ENCODE results near the gene SPRR2G.
"Not testable (repeated sequence)": the region's sequence is repeated elsewhere in the genome, so short reads cannot be mapped to it uniquely, and the experiment has no call there.

SPRR2G gene

DNA sequence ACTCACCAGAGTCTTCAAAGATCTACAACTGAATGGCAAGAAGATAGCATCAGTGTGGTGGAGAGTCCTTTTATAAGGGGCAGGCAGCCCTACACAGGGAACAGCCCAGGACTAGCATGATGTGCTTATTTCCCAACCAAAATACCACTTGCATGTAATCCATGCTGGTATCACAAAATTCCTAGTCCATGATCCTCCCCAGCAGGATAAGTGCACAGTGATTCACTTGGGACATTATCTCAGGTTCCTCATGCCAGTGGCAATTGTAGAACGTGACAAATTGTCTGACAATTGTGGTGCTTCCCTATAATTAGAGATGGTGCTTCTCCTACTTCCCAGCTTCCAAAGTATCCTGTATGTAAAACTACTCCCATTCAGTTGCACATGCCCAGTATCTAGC lies at the start of gene SPRR2G:
SPRR2G (minus strand) TSS at position 45 of the 400 bp plus-strand sequence. CDS start 780 bp downstream, outside the sequence.
- DNase-seq = peak; percentile 7

DNA sequence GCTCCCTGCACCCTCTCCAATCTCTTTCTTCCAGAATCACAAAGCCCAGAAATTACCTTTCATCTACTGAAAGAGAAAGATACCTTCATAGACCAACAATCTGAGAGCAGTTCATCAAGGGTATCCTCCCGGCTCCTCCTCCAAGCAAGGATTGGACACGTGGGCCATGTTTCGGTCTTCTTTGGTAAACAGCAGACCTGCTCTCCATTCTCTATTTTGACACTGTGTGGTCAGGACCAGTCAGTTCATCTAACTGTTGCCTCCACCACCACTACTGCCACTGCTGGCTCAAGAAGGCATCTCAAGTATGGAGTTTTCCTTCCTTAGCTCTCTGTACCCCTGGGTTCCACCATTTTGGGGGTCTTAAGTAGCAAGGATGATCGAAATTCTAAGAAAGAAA lies 44.5 kb upstream of the SPRR2G start:
- DNase-seq = no peak

DNA sequence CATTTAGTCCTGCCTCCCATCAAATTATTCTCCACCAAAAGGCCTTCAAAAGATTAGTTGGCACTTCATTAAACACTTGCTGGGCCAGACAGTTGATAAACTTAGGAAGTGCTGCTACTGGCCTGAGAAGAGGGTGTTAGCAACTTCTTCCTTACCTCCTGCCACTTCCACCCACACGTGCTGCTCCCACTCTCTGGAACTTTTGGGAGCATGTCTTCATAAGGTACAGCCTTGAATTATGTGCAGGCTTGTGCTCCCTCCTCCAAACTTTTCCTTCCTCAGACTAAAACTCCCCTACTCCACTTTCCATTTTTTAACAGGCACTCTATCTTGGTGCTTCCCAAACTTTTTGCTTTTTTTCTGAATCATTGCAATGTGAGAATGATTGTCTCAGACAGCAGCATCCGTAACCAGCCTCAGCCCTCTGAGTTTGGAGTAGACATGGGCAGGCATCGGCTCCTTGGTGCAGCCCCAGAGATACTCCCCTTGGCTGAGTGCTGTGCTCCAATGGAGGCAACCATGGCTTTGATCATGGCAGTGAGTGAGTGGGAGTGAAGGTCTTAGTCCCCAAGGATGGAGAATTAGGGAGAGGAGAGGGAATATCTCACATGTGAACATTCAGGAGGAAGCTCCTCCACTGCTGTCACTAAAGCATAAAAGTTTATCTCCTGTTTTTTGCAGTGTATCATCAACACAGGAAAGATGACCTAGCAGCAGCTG lies 43.8 kb upstream of the SPRR2G start:
- no peak for DNase-seq

- DNase-seq = peak; percentile 50
Observed at GRCh38 chr1:153192697-153193096, 42.0 kb upstream of the SPRR2G start.

- peak; percentile 46 for DNase-seq
Observed at GRCh38 chr1:153190373-153190772, 39.7 kb upstream of the SPRR2G start.

DNA sequence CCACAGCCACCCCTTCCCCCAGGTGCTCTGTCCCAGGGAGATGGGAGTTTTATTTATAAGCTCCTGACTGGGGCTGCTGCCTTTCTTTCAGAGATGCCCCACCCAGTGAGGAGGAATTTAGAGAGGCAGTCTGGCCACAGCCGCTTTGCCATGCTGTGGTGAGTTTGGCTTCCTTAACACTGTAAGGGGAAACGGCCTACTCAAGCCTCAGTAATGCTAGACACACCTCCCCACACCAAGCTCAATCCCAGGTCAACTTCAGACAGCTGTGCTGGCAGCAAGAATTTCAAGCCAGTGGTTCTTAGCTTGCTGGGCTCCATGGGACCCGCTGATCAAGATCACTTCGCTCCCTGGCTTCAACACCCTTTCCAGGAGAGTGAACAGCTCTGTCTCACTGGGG lies 37.6 kb upstream of the SPRR2G start:
- not testable (repeated sequence) for DNase-seq

DNA sequence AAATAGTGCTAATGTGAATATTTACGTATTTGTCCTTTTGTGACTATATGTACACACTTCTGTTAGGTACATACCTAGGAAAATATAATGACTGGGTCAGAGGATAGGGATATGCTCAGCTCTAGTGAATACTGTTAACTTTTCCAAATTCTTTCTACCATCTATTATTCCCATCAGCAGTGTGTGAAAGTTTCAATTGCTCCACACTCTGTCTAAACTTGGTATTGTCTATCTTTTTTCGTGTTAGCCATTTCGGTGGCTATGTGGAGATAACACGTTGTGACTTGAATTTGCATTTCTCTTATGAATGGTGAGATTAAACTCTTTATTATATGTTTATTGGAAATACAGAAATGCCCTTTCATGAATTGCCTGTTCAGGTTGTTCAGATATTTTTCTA lies 29.9 kb upstream of the SPRR2G start:
- DNase-seq = no peak

- no peak for DNase-seq
Observed at GRCh38 chr1:153178922-153179321, 28.2 kb upstream of the SPRR2G start.

- no peak for DNase-seq
Observed at GRCh38 chr1:153174624-153175023, 23.9 kb upstream of the SPRR2G start.

DNA sequence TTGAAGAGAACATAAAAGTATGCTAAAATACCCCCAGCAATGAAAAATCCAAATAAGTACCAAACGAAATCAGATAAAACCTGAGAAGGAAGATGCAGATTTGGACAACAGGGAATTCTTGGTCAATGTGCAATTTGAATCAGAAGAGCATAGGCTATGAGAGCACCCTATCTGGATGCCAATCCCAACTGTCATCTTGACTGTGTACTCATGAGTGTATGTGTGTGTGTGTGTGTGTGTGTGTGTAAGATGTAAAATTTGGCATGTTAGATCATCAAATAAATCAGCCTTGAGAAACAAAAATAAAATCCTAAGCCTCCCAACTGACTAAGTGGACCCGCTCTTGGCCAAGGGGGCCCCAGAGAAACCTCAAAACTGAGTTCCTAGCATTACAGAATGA lies 18.0 kb upstream of the SPRR2G start:
- DNase-seq = no peak

DNA sequence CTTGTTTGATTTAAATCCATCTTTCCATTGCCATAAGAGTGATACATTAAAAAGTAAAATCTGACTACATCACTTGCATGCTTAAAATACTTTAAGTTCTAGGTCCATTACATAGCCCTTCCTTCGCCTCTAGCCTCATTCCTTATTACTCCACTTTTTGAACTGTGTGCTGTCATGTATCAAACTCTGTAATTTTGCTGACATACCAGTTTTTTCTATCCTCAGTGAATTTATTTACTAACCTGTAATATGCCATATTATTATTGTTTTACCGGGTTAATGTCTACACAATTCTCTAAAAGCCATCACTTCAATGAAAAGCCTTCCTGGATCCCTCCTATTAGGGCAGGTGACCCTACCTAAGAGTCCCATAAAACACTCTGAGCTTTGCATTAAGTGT lies 4.9 kb upstream of the SPRR2G start:
- no peak for DNase-seq

DNA sequence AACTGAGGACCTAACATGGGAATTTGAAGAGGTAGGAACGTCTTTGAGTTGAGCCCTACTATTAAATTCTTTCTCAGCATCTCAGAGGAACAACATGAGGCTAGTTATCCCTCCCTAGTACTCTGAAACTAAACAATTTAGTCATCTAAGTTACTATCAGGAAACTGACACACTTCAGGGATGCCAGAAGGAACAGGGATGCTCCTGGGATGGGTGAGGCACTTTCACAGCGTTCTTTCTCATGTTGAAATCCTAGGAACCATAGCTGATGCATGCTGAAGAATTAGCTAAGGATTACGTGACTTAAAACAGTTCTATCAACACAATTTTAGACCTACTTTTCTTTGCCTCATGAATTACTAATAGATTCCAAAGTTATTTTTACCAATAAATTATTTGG lies 1.8 kb upstream of the SPRR2G start:
- DNase-seq = no peak

GRCh38 chr1:153141377-153141776 lies 9.3 kb downstream of the SPRR2G start:
- no peak for DNase-seq

DNA sequence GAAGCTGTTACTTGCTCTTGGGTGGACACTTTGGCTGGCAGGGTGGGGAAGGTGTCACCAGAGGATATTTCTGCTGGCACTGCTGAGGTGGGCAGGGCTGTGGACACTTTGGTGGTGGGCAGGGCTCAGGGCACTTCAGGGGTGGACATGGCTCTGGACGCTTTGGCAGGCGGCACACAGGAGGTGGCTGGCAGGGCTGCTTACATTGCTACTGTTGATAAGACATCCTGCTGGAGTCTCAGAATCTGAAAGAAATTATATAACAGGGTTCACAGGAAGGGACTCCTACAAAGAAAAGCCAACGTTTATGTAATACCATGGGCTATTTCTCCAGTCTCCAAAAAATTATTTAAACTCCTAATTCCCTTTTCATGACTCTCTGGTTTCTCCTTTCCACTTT lies 10.2 kb downstream of the SPRR2G start:
- DNase-seq = no peak

DNA sequence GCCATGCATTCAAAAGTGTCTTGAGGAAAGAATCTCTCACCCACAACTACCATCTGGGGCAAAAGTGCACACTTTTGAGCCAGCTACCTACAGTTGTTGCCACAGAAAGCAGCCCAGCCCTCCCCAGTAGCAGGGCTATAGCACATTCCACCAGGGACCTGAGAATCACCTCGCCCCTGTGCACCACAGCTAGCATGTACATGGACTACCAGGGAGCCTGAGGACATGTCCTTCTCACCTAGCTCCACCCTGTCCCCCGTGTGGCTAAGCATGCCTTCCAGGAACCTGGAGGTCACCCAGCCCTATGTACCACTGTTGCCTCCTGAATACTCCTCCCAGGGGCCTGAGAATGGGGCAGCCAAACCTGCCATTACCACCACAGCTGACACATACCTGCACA lies 16.9 kb downstream of the SPRR2G start:
- no peak for DNase-seq

DNA sequence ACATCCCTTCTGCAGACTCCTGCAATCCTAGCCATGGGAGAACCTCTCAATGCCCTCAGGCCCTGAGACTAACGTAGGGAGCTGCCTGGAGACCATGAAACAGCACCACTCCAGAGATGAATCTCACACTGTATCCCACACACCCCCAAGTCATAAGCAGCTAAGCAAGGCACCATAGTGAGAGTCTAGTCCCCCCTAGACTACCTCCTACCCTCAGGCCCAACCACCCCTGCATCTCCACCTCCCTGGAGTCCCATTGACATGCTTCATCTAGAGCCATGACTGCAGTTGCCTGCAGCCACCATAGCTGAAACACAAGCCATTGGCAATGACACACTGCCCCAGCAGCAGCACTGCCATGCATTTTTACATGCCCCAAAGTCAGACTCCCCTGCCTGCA lies 17.4 kb downstream of the SPRR2G start:
- DNase-seq = no peak

DNA sequence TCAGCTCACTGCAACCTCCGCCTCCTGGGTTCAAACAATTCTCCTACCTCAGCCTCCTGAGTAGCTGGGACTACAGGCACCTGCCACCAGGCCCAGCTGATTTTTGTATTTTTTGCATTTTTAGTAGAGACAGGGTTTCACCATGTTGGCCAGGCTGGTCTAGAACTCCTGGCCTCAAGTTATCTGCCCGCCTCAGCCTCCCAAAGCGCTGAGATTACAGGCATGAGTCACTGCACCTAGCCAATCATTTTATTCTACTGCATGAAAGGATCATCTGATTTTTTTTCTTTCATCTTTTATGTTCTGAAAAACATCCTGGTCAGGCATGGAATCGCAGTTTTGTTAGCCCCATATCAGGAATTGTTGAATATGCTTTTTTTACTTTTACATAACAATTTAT lies 22.0 kb downstream of the SPRR2G start:
- not testable (repeated sequence) for DNase-seq

DNA sequence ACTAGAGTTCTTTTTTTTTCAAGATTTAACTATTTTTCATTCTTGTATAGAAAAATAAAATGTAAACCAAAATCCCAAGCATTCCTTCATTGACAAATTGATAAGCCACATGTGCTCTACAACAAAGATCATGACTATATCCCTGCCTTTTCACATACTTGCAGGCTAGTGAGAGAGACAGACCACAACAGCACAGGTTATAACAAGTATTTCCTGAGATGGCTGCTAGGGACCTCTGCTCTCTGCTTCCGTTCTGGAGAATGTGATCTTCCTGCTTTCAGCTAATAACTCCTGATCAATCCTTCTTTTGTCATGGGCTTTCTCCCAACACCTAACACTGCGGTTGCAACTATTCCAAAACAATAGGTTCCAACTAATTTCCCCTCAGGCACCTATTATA lies 23.4 kb downstream of the SPRR2G start:
- DNase-seq = no peak

DNA sequence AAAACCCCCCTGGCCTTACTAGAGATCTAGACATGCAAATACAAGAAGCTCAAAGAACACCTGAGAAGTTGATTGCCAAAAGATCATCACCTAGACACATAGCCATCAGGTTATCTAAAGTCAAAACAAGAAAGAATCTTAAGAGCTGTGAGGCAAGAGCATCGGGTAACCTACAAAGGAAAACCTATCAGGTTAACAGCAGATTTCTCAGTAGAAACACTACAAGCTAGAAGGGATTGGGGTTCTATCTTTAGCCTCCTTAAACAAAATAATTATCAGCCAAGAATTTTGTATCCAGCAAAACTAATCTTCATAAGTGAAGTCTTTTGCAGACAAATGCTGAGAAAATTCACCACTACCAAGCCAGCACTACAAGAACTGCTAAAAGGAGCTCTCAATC lies 25.2 kb downstream of the SPRR2G start:
- no peak for DNase-seq

DNA sequence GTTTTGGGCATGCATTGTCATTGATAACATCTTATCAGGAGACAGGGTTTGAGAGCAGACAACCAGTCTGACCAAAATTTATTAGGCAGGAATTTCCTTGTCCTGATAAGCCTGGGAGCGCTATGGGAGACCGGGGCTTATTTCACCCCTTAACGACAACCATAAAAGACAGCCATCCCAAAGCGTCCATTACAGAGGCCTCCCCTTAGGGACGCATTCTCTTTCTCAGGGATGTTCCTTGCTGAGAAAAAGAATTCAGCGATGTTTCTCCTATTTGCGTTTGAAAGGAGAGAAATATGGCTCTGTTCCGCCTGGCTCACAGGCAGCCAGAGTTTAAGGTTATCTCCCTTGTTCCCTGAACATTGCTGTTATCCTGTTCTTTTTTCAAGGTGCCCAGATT lies 26.9 kb downstream of the SPRR2G start:
- peak; percentile 5 for DNase-seq

GRCh38 chr1:153122831-153123421 lies 27.8 kb downstream of the SPRR2G start:
- peak; percentile 98 for DNase-seq

DNA sequence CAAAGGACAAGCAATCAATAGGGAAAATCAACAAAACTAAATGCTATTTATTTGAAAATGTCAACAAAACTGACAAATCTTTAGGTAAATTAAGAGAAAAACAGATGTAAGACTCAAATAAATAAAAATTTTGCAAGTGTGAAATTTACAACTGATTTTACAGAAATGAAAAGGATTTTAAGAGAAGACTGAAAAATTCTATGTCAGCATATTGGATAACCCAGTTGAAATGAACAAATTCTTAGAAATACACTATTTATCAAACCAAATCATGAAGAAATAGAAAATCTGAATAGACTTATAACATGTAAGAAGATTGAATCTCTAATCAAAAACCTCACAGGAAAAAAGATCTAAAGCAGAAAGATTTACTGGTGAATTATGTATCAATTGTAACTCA lies 29.7 kb downstream of the SPRR2G start:
- DNase-seq = no peak

DNA sequence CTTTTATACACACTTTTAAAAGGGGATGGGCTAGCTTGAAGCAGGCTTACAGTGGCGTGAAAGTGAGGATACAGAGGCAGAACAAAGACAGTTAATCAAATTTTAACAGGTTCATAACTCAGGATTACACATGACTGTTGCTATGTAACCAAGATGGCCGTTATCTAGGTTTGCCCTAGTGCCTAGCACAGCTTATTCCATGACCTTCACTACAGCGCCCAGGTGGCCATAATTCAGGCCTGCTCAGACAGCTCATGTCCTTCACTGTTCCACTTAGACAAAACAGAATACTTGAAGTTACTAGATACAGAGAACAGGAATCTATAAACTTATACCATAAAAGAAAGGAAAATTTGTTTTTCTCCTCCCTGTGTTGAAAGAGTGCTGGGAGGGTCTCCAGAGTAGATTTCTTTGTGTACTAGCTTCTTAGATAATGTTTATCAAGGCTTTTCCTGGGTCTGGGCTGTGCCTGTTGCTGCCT lies 31.2 kb downstream of the SPRR2G start:
- DNase-seq = peak; percentile 22

- not testable (repeated sequence) for DNase-seq
Observed at GRCh38 chr1:153115264-153115663, 35.4 kb downstream of the SPRR2G start.

DNA sequence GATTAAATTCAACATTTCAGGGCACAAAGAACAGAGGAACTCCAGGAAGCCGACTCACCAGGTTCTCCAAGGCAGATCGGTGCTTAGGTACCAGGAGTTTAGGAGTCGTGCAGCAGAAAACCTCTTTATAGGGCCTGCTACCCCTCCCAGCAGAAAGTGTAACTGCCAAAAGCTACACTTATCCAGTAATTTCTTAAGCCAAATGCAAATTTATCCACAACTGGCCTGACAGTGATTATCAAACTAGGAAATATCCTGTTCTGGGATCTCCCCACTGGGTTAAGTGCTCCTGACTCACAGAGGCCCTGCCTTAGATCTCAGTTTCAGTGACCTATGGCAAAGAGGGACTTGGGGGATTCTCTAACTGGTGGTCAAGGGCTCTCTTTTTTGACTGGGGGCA lies 37.3 kb downstream of the SPRR2G start, which contains the start of gene SPRR2F:
SPRR2F (minus strand) TSS at position 101 of the 400 bp plus-strand sequence. CDS start 783 bp downstream, outside the sequence.
- no peak for DNase-seq
